ENCODE measurements around the gene ARL3. TPM values are rescaled to one million over a fixed set of nuclear protein-coding genes. Genes with fewer than 3 reads are reported as not detected.
A peak's percentile ranks its signal among the peaks of the same experiment; 100 is the strongest.

The ARL3 gene
- total RNA-seq, 1 donor from 2014 or later: 20.3 TPM

DNA sequence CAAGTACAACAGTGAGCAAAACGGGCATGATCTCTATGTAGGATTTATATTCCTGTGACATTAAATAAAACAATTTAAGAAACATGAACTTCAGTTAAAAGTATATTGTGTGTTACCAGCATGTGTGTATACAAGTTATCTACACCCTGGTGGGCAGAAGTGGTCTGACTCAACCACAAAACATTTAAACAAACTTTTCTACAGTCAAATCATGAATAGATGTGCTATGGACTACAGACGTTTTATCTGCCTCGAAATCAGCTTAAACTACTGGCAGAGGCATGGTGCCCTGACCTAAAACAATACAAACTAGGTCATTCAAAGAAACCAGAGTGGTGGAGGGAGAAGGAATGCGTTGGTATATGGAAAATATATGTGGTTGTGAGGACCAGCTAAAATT is 3.6 kb downstream of the ARL3 start:
- no peak for TF ChIP-seq CTCF (IDR thresholded peaks at IDR 0.05; ENCODE audit: partially characterized antibody, unreplicated experiment)
- Mint-ChIP-seq H3K4me3 (ENCODE audit: unreplicated experiment) (no peak overlapping the region), H3K9me3 (ENCODE audit: unreplicated experiment) (peaks cover 7% of the 10 kb centered on the region), H3K4me1 (ENCODE audit: low read depth, unreplicated experiment) (peaks cover 13% of the 10 kb centered on the region), H3K27ac (ENCODE audit: unreplicated experiment) (no peak overlapping the region), H3K36me3 (ENCODE audit: unreplicated experiment) (no peaks in the 10 kb centered on the region), H3K27me3 (ENCODE audit: unreplicated experiment) (peaks cover 5% of the 10 kb centered on the region)
- DNase-seq: no peak

GRCh38 chr10:102705531-102705930 is 8.7 kb downstream of the ARL3 start:
- Mint-ChIP-seq H3K27ac (ENCODE audit: unreplicated experiment) (peak overlapping the region; percentile 43), H3K4me3 (ENCODE audit: unreplicated experiment) (no peak overlapping the region), H3K27me3 (ENCODE audit: unreplicated experiment) (no peaks in the 10 kb centered on the region), H3K4me1 (ENCODE audit: low read depth, unreplicated experiment) (peaks cover 6% of the 10 kb centered on the region), H3K9me3 (ENCODE audit: unreplicated experiment) (peaks cover 2% of the 10 kb centered on the region), H3K36me3 (ENCODE audit: unreplicated experiment) (no peaks in the 10 kb centered on the region)
- no peak for TF ChIP-seq CTCF (IDR thresholded peaks at IDR 0.05; ENCODE audit: partially characterized antibody, unreplicated experiment)
- no peak for DNase-seq

DNA sequence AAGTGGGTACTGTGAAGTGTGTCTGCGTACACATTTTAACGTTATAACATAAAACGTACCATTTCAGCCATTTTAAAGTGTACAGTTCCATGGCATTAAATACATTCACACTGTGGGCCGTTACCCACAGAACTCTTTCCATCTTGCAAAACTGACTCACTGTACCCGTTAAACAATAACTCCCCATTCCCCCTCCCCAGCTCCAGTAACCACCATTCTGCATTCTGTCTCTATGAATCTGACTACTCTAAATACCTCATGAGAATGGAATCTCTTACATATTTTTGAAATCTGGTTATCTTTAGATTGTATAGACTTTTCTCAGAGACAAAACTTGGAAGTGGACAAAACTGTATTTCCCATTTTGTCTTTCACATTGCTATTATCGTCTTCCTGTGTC is 9.3 kb downstream of the ARL3 start:
- no peaks in the 10 kb centered on the region for H3K36me3 Mint-ChIP-seq (ENCODE audit: unreplicated experiment)
- no peak for DNase-seq
- peaks cover 6% of the 10 kb centered on the region for H3K4me1 Mint-ChIP-seq (ENCODE audit: low read depth, unreplicated experiment)
- no peaks in the 10 kb centered on the region for H3K27me3 Mint-ChIP-seq (ENCODE audit: unreplicated experiment)
- peak overlapping the region; percentile 46 for H3K27ac Mint-ChIP-seq (ENCODE audit: unreplicated experiment)
- TF ChIP-seq CTCF (IDR thresholded peaks at IDR 0.05; ENCODE audit: partially characterized antibody, unreplicated experiment): no peak
- peaks cover 2% of the 10 kb centered on the region for H3K9me3 Mint-ChIP-seq (ENCODE audit: unreplicated experiment)
- H3K4me3 Mint-ChIP-seq (ENCODE audit: unreplicated experiment): peak overlapping the region; percentile 47

GRCh38 chr10:102702742-102703141 is 11.5 kb downstream of the ARL3 start:
- no peak overlapping the region for H3K4me3 Mint-ChIP-seq (ENCODE audit: unreplicated experiment)
- peaks cover 2% of the 10 kb centered on the region for H3K9me3 Mint-ChIP-seq (ENCODE audit: unreplicated experiment)
- peaks cover 1% of the 10 kb centered on the region for H3K36me3 Mint-ChIP-seq (ENCODE audit: unreplicated experiment)
- no peak for DNase-seq
- no peak for TF ChIP-seq CTCF (IDR thresholded peaks at IDR 0.05; ENCODE audit: partially characterized antibody, unreplicated experiment)
- H3K4me1 Mint-ChIP-seq (ENCODE audit: low read depth, unreplicated experiment): peaks cover 6% of the 10 kb centered on the region
- H3K27me3 Mint-ChIP-seq (ENCODE audit: unreplicated experiment): no peaks in the 10 kb centered on the region
- no peak overlapping the region for H3K27ac Mint-ChIP-seq (ENCODE audit: unreplicated experiment)

DNA sequence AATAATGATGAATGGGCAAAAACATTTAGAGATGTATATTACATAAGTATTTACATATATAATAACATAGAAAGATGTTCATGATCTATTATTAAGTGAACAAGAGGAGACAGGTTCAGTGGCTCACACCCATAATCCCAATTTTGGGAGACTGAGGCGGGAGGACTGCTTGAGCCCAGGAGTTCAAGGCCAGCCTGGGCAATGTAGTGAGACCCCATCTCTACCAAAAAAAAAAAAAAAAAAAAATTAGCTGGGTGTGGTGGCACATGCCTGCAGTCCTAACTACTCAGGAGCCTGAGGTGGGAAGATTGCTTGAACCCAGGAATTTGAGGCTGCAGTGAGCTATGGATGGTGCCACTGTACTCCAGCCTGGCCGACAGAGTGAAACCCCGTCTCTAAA is 12.4 kb downstream of the ARL3 start:
- no peaks in the 10 kb centered on the region for H3K27me3 Mint-ChIP-seq (ENCODE audit: unreplicated experiment)
- peaks cover 6% of the 10 kb centered on the region for H3K4me1 Mint-ChIP-seq (ENCODE audit: low read depth, unreplicated experiment)
- TF ChIP-seq CTCF (IDR thresholded peaks at IDR 0.05; ENCODE audit: partially characterized antibody, unreplicated experiment): no peak
- no peak overlapping the region for H3K4me3 Mint-ChIP-seq (ENCODE audit: unreplicated experiment)
- no peak overlapping the region for H3K27ac Mint-ChIP-seq (ENCODE audit: unreplicated experiment)
- peaks cover 2% of the 10 kb centered on the region for H3K9me3 Mint-ChIP-seq (ENCODE audit: unreplicated experiment)
- peaks cover 6% of the 10 kb centered on the region for H3K36me3 Mint-ChIP-seq (ENCODE audit: unreplicated experiment)
- no peak for DNase-seq
